ENCODE data around the gene COG5.

DNA sequence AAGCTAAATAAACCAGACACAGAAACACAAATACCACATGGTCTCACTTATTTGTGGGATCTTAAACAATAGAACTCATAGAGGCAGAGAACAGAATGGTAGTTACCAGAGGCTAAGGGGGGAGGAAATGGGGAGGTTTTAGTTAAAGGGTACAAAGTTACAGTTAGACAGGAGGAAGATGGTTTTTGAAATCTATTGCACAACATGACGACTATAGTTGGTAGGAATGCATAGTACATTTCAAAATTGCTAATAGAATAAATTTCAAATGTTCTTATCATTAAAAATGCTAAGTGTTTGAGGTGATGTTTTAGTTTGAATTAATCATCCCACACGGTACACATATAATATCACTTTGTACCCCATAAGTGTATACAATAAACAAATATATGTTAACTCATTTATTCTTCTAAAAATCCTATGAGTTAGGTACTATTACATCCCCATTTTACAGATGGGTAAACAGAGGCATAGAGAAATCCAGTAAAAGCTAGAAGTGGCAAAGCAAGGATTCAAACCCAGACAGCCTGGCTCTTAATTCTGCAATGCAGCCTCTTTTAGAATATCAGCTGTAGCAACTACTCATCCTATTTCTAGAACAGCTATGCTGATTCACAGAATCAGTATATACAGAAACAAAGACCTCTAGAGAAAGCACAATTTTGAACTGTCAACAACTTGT, 344.0 kb downstream of the COG5 start:
- TF ChIP-seq, protein P1, sequence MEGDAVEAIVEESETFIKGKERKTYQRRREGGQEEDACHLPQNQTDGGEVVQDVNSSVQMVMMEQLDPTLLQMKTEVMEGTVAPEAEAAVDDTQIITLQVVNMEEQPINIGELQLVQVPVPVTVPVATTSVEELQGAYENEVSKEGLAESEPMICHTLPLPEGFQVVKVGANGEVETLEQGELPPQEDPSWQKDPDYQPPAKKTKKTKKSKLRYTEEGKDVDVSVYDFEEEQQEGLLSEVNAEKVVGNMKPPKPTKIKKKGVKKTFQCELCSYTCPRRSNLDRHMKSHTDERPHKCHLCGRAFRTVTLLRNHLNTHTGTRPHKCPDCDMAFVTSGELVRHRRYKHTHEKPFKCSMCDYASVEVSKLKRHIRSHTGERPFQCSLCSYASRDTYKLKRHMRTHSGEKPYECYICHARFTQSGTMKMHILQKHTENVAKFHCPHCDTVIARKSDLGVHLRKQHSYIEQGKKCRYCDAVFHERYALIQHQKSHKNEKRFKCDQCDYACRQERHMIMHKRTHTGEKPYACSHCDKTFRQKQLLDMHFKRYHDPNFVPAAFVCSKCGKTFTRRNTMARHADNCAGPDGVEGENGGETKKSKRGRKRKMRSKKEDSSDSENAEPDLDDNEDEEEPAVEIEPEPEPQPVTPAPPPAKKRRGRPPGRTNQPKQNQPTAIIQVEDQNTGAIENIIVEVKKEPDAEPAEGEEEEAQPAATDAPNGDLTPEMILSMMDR (IDR thresholded peaks at IDR 0.05 in 8 of 11, conservative IDR thresholded peaks at IDR 0.05 in 3 of 11) = no peak
- no peak for TF ChIP-seq POLR2AphosphoS5 (IDR thresholded peaks at IDR 0.05)
- TF ChIP-seq POLR2A (IDR thresholded peaks at IDR 0.05) = no peak
